Cardiac septum (tissue), 1 donor: ENCODE measurements around the gene NME9. TPM values are rescaled to one million over a fixed set of nuclear protein-coding genes. Genes with fewer than 3 reads are reported as not detected.
A peak's percentile ranks its signal among the peaks of the same experiment; 100 is the strongest.
"Not testable (repeated sequence)": the region's sequence is repeated elsewhere in the genome, so short reads cannot be mapped to it uniquely, and the experiment has no call there.

Experiments
- DNase-seq: peaks from one replicate; pipeline ENCODE4 v3.0.0-alpha.2; 2020; ENCODE audit warnings: low spot score
- intact Hi-C: fragments of 100-400 bp; cut with DNase I; formaldehyde crosslinking; loops from one replicate; pipeline ENCODE4 v1.14.0; 2022
- long read RNA-seq: library from polyadenylated mRNA; unstranded; transcript quantifications from one replicate; pipeline ENCODE4 v2.0.0, GENCODE V29; 2021
- total RNA-seq: library from RNA; stranded (reverse); fragmentation: NEBNext Ultra II Directional; extraction: Animal tissue kit (Norgen Biotek cat#: 25700); gene quantifications from one replicate; pipeline ENCODE4 v1.2.1, GENCODE V29; 2021
- donor health status: DM: no; HTN: no; CAD: no.

NME9 gene
- total RNA-seq: not detected
- long read RNA-seq, partial matches to known transcripts: 0 of 7 reads
- long read RNA-seq, other reads (novel, unspliced or antisense): 7 of 7 reads

GRCh38 chr3:138329127-138329983, at the start of gene NME9:
NME9 (minus strand) TSS chr3:138329851; CDS start chr3:138329335, 516 bp downstream.
- peak; percentile 93 for DNase-seq
- intact Hi-C loops: loop anchor here (10.0 kb wide), 1 partner anchor 265 kb away; no protein-coding TSS in a partner anchor

GRCh38 chr3:138378990-138379389, 49.3 kb upstream of the NME9 start:
- intact Hi-C loops: no loop called here
- DNase-seq: no peak

- DNase-seq: no peak
- intact Hi-C loops: no loop called here
These were observed 48.7 kb upstream of the NME9 start for GRCh38 chr3:138378331-138378730.

- DNase-seq: no peak
- intact Hi-C loops: no loop called here
These were observed 48.2 kb upstream of the NME9 start for GRCh38 chr3:138377804-138378203.

GRCh38 chr3:138377212-138377611, 47.6 kb upstream of the NME9 start:
- DNase-seq, intact Hi-C loops: not testable (repeated sequence)

- intact Hi-C loops: no loop called here
- no peak for DNase-seq
These were observed 47.0 kb upstream of the NME9 start for GRCh38 chr3:138376663-138377062.

- peak; percentile 15 for DNase-seq
- intact Hi-C loops: loop anchor here (2.0 kb wide), 1 partner anchor 27 kb away; the partner anchor contains the start of gene MRAS
These were observed 45.8 kb upstream of the NME9 start for GRCh38 chr3:138375447-138375846.

GRCh38 chr3:138374573-138375134, 45.0 kb upstream of the NME9 start:
- intact Hi-C loops: loop anchor here (2.0 kb wide), 1 partner anchor 26 kb away; the partner anchor contains the start of gene MRAS
- peak; percentile 63 for DNase-seq

- intact Hi-C loops: loop anchor here (2.0 kb wide), 1 partner anchor 25 kb away; the partner anchor contains the start of gene MRAS
- DNase-seq: no peak
These were observed 44.1 kb upstream of the NME9 start for GRCh38 chr3:138373736-138374094.

- intact Hi-C loops: no loop called here
- peak; percentile 22 for DNase-seq
These were observed 43.6 kb upstream of the NME9 start for GRCh38 chr3:138373087-138373735.

GRCh38 chr3:138371070-138371965, 41.7 kb upstream of the NME9 start:
- peak; percentile 53 for DNase-seq
- intact Hi-C loops: no loop called here

GRCh38 chr3:138370321-138370720, 40.7 kb upstream of the NME9 start:
- intact Hi-C loops: no loop called here
- no peak for DNase-seq

- intact Hi-C loops: no loop called here
- peak; percentile 69 for DNase-seq
These were observed 39.7 kb upstream of the NME9 start for GRCh38 chr3:138369151-138369900.

GRCh38 chr3:138367911-138368310, 38.3 kb upstream of the NME9 start:
- DNase-seq: no peak
- intact Hi-C loops: no loop called here

- intact Hi-C loops: no loop called here
- no peak for DNase-seq
These were observed 37.7 kb upstream of the NME9 start for GRCh38 chr3:138367326-138367850.

- intact Hi-C loops: no loop called here
- DNase-seq: no peak
These were observed 36.5 kb upstream of the NME9 start for GRCh38 chr3:138366006-138366759.

- intact Hi-C loops: no loop called here
- DNase-seq: no peak
These were observed 35.6 kb upstream of the NME9 start for GRCh38 chr3:138365253-138365555.
